HG02840 (cell line): ENCODE measurements around the gene SLC17A2.
A peak's percentile ranks its signal among the peaks of the same experiment; 100 is the strongest.
"Not testable (repeated sequence)": the region's sequence is repeated elsewhere in the genome, so short reads cannot be mapped to it uniquely, and the experiment has no call there.

Experiments used
- ATAC-seq: cut with Tn5 transposase; IDR thresholded peaks from one replicate; pipeline ENCODE4 v1.9.1; 2021; ENCODE audit warnings: mild to moderate bottlenecking, moderate library complexity, moderate number of reproducible peaks; ENCODE audit not compliant: unreplicated experiment, low FRiP score

Gene SLC17A2

DNA sequence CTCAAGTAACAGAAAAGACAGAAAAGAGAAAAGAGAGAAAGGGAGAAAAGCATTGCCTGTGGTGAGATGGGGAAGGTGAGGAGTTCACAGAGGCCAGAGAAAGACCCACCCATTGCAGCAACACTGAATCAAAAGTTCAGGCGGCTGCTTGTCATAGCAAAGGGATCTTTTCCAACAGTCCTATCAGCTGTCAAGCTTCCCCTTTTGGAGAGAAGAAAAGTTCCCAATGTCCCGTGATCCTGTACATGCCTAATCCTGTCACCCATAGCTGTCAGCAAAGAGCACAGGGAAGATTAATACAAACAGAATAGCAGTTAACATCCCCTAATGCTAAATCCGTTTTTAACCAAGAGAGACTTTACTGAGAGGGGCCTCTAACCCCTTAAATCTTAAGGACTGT, 23.2 kb upstream of the SLC17A2 start:
- ATAC-seq = no peak

DNA sequence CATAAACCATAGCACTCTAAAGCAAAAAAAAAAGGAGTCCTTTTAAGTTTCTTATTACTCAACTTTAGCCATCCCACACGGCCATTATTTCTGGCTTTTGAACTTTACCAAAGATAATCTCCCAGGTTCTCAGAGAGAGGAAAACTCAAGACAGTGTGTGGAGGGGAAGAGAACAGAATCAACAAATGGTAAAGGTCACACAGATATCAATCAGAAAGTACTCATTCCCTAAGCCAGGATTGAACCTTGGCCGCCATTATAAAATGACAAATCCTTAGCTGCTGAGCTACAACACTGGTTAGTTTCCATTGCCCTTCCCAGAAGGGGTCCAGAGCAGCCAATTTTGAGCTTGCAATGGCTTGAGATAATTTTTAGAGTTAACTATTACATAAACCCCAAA, 22.0 kb upstream of the SLC17A2 start:
- ATAC-seq = no peak

DNA sequence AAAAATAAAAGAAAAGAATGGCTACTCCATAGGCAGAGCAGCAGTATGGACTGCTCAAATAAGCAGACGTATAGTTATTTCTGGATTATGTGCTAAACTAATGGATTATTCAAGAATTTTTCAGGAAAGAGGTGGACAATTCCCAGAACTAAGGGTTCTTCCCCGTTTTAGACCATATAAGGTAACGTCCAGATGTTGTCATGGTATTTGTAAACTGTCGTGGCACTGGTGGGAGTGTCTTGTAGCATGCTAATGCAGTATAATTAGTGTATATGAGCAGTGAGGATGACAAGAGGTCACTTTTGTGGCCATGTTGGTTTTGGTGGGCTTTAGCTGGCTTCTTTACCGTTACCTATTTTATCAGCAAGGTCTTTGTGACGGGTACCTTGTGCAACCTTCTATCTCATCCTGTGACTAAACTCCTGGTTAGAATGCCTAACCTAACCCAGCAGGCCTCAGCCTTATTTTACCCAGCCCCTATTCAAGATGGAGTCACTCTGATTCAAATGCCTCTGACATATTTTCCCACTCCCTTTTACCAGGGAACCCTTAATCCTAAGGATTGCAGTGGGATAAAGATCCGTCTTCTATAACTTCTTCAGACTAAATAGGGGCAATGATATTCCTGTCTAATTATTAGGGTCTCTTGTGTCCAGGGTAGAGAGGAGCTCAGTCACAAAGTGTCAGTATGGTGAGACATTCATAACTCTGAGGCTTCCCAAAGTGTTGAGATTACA, 21.0 kb upstream of the SLC17A2 start:
- no peak for ATAC-seq

DNA sequence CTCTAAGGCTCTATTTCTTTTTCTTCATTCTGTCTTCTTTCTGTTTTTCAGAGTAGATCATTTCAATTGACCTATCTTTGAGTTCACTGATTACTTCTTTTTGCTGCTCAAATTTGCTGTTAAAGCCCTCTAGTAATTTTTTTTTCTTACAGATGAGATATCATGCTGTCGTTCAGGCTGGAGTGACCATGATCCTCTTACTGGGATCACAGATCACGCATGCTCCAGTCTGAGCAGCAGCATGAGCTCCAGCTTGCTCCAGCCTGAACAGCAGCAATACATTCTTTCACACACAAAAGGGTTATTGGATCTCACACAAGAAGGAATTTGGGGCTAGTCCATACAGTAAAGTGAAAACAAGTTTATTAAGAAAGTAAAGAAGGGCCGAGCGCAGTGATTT, 19.8 kb upstream of the SLC17A2 start:
- ATAC-seq = no peak

DNA sequence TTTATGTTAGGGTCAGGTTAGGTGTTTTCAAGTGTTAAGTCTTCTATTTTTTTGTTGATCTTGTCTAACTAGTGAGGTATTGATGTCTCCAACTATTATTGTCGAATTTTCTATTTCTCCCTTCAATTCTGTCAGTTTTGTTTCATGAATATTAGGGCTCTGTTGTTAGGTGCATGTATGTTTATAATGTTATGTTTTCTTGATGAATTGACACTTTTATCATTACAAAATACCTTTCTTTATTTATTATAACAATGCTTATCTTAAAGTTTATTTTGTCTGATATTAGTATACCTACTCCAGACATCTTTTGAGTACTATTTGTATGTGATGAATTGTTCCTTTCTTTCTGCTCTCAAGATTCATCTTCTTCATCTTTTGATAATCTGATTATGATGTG, 19.2 kb upstream of the SLC17A2 start:
- ATAC-seq = no peak

DNA sequence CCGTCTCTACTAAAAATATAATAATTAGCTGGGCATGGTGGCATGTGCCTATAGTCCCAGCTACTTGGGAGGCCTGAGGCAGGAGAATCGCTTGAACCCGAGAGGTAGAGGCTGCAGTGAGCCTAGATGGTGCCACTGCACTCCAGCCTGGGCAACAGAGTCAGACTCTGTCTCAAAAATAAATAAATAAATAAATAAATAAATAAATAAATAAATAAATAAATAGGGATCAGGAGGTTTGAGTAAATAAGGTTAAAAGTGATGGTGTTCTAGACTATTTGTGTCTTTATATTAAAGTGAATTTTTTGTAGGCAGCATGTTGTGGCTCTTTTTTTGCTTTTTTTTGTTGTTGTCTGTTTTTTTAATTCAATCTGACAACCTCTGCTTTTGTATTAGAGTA, 17.0 kb upstream of the SLC17A2 start:
- not testable (repeated sequence) for ATAC-seq

DNA sequence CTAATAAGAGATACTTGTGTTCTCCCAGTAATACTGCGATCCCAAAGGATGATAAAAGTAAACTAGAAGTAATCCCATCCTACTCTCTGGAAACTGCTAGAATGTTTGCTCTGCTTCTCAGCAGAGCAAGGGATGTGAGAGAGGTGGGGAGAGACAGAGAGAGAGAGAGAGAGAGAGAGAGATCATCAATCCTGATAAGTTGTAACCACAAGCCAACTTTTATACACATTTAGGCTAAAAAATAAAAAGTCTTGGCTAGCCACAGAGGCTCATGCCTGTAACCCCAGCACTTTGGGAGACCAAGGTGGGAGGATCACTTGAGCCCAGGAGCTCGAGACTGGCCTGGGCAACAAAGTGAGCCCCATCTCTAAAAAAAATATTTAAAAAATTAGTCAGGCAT, 16.1 kb upstream of the SLC17A2 start:
- no peak for ATAC-seq

DNA sequence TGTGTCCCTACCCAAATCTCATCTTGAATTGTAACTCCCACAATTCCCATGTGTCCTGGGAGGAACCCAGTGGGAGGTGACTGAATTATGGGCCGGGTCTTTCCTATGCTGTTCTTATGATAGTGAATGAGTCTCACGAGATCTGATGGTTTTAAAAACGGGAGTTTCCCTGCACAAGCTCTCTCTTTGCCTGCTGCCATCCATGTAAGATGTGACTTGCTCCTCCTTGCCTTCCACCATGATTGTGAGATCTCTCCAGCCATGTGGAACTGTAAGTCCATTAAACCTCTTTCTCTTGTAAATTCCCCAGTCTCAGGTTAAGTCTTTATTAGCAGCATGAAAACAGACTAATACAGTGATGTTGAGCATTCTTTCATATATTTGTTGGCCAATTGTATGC, 15.2 kb upstream of the SLC17A2 start:
- not testable (repeated sequence) for ATAC-seq

DNA sequence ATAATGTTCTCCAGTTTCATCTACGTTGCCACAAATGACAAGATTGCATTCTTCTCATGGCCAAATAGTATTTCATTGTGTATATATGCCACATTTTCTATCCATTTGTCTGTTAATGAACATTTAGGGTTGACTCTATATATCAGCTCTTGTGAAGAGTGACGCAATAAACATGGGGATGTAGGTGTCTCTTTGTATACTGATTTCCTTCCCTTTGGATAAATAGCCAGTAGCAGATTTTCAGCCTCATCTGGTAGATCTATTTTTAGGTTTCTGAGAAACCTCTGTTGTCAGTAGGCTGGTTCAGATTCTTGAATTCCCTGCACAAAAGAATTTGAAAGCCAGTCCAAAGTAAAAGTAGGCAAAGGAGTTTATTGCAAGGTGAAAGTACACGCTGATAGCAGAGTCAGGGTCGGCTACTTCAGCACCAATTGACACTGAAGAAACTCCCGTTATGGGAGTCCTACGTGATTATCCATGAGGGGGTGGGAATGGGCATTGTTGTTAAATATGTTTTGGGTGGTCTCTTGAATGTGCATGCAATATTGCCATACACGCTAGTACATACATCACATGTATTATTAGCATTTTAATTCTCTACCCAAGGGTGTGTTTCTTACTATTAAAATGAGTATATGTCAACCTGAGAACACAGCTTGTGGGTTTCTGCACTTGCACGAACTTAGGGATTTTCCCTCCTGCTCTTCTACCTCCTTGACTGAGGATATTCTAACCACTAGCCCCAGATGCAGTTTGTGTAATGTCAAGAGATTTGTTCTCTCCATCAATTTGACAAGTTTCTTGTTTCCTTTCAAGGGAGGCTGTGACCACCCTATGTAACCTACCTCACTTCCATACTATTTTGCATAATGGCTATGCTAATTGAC, 14.4 kb upstream of the SLC17A2 start:
- peak; percentile 86 for ATAC-seq

DNA sequence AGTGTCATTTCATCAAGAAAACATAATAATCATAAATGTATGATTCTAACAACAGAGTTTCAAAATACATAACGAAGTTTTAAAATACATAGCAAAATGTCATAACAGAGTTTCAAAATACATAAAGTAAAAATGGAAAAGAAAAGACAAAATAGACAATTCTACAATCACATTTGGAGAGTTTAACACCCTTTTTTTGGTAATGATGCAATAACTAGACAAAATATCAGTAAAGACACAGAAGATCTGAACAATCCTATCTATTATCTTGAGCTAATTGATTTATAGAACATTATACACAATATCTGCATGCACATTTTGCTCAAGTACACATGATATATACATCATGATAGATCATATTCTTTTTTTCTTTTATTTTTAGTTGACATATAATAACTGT, 13.4 kb upstream of the SLC17A2 start:
- ATAC-seq = no peak

DNA sequence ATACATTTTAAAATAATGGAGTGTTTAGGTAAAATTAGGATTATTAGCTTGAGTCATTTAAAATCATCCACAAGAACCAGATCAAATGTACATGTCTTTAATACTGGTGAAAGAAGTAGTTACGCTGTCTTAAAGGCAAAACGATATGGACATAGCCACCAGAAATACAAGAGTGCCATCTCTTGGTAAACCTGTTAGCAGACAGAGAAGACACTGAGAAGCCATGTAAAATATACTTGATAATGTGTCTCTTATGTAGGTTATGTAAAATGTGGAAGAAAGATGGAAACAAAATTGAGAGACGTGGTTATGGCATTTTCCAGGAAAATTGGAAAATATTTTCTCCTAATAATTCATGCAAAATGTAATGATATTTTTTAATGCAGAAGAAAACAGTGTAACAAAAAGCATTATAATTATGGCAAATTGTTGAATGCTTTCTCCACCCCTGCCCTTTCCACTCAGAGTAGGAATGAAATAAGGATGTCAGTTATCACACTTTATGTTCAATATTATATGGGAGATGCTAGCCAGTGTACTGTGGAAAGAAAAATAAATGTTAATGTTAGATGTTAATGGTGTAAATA, 12.2 kb upstream of the SLC17A2 start:
- ATAC-seq = no peak

DNA sequence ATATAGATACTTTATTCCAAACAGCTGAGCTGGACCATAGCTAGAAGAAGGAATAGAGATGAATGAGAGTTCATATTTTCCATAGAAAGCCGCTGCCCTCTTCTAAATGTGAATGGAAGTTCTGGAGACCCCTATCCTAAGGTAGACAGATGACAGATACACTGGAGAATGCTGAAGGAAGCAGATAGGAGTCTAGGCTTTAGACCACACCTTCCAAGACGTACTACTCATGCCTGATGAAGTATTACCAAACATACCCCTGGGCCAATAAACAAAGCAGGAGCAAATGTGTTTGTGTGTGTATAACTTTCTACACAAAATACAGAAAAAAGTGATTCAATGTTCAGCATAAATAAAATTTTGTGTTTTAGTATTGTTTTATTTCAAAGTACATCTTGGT, 9.1 kb upstream of the SLC17A2 start:
- ATAC-seq = no peak

DNA sequence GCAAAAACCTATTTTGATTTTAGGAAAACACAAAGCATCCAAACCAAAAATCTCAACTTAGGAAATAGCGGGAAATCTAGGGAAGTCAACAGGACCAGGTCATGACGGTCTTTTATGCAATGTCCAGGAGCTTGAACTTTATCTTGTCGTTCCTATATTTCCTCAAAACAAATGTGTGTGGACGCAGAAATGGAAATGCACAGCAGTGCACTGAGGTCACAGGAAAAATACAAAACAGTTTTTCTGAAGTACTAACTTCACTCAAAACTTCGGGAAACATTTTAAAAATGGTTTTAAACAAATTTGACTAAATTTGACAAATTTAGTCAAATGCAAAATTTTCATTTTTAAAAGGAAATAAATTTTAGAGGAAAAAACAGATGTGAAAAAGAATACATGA, 5.5 kb upstream of the SLC17A2 start:
- no peak for ATAC-seq

DNA sequence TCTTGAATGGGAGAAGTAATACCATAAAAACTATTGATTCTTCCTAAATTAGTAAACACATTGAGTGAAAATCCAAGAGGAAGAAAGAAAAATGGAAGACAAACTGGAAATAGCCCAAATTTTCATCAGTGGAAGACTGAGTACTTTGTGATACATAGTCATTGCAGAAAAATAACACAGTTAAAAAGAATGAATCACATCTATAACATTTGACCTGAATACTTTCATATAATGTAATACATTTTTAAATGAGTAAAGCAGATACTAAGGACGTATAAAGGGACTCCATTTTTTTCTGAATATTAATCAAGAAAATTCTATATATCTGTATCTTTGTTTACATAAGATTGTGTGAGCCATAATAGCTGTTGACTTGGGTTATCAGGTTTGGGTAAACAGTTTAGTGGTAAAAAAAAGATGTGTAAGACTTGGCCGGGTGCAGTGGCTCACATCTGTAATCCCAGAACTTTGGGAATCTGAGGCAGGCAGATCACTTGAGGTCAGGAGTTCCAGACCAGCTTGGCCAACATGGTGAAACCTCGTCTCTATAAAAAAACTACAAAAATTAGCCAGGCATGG, 4.3 kb upstream of the SLC17A2 start:
- ATAC-seq = no peak

DNA sequence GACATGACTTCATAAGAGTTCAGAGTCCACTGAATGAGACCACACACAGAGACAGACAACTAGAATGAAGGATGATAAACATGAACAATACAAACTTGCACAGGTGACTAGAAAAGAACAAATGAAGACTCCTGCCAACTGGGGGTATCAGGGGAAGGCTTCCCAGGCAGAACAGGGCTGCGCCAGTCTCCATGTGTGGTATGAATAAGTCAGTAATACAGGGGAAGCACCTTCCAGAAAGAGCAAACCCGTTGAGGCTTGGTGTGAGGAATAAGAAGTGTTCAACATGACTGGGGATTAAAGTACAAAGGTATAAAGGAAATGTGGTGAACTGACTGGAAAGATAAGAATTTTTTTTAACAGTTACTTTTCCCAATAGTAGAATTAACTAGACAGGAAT, 3.7 kb upstream of the SLC17A2 start:
- ATAC-seq = no peak

DNA sequence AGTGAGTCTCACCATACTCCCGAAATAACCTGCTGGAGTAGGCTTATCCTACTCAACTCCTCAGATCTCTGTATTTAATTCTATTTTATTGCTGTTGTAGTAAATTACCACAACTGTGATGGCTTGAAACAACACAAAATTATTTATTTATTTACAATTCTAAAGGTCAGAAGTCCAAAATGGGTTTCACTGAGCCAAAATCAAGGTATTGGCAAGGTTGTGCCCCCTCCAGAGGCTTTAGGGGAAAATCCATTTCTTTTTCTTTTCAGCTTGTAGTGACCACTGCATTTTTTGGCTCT, 869 bp upstream of the SLC17A2 start:
- no peak for ATAC-seq

DNA sequence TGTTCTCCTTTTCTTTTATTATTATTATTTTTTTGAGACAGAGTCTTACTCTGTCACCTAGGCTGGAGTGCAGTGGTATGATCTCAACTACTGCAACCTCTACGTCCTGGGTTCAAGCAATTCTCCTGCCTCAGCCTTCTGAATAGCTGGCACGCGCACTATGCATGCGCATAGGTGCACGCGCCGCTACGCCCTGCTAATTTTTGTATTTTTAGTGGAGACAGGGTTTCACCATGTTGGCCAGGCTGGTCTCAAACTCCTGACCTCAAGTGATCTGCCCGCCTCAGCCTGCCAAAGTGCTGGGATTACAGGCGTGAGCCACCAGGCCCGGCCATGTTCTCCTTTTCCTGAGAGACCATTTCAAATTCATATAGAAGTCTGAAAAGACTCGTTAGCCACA, 706 bp downstream of the SLC17A2 start:
- not testable (repeated sequence) for ATAC-seq

DNA sequence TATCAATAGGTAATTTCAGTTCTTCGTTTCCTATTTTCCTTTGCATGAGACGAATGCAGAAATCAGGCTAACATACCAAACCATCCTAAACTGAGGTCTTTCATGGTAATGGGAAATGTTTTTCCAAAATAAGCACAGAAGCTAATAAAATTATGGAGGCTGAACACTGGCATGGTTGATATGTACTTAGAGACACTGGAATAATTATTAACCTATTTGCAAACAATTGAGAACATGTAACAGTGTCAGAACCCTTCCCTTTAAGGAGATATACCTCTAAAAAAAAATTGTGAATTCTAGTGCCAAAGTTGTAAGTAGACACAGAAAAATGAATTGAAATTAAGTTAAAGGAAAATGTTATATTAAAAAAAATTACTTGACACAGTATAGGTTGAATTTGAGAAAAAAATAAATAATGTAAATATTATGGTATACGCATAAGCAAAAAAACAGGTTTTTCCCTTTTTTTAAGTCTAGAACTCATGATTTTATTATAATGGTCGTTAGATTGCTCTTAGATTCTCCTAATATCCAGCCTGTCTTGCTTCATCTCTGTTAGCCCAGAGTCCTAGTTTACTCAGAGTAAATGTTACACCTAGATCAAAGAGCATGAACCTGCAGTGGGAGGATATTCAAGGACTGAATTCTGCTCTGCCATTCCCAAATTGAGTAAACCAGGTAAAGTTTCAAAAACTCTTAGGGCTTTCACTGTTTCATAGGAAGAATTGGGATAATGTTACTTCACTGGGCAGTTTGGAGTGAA, 1.7 kb downstream of the SLC17A2 start:
- no peak for ATAC-seq

DNA sequence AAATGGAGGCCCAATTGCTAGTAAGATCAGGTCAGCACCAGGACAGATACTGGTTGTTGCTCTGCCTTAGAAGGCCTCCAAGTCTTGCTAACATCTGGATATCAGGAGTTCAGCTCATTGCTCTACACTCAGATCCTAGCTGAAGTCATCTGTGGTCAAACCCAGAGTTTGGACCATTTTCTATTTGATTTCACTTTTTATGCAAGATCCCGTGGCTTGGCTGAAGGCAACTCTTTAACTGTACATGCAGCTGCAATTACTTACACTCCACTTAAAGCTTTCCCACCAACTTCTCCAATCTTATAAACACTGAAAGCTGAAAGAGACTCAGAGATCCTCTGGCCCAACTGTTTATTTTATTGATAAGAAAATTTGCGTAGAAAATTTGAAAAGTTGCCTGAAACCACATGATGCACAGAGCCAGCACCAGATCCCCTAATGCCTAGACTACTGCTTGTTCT, 2.7 kb downstream of the SLC17A2 start:
- no peak for ATAC-seq

DNA sequence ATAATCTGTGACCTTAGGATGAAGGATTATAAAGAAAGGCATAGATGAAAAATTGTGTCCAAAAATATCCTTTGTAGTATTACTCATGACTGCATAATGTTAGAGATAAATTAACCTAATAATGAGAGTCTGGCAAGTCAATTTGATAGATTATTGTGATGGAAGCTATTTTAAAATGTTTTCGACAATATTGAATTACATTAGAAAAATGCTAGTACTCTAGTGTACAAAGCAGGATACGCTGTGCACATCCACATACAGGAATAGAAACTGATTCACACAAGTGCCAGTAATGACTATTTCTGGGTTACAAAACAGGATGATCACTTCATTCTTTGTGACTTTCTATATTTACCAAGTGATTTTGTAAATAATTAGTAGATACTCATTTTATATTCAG, 3.3 kb downstream of the SLC17A2 start:
- no peak for ATAC-seq

DNA sequence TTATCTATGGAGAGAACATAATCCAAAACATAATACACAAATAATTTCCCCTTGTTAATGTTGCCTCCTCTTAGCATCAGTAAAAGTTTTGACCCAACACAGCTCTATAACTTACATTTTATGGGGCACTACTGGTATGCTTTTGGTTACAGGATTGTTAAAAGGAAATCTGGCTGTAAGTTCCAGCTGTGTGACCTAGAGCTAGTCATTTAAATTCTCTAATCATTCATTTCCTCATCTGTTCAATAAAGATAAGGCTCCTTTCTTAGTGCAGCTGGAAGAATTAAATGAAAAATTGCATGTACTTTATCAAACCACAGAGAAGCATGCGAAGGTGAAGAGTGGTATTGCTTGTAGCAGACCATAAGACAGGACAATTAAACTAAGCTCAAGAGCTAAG, 4.6 kb downstream of the SLC17A2 start:
- no peak for ATAC-seq
